Stimulated activated effector memory CD8-positive, alpha-beta T cell treated with anti-CD3 and anti-CD28 coated beads, Interleukin-12 subunit alpha, Interleukin-12 subunit beta, amount 100 ng/mL, for 72 hours (primary cell): Measurements from ENCODE around the gene ARHGEF17.

Experiments used
- ATAC-seq: fragments of 150-1000 bp; cut with Tn5 transposase; 2 replicates; pipeline ENCODE4 v1.10.0; 2021
- DNase-seq, 2 donors: peaks; one replicate each; pipeline ENCODE4 v3.0.0; 2021 to 2022; ENCODE audit warnings: low spot score in 2 of 2
- H3K27ac Mint-ChIP-seq: one replicate; pipeline ENCODE4 v1.8.0; 2022; ENCODE audit warnings: mild to moderate bottlenecking, mixed read lengths
- H3K36me3 Mint-ChIP-seq: one replicate; pipeline ENCODE4 v1.8.0; 2022; ENCODE audit warnings: mild to moderate bottlenecking, mixed read lengths
- H3K4me1 Mint-ChIP-seq: one replicate; pipeline ENCODE4 v1.8.0; 2022; ENCODE audit warnings: mixed read lengths
- H3K4me3 Mint-ChIP-seq: one replicate; pipeline ENCODE4 v1.8.0; 2022; ENCODE audit warnings: mild to moderate bottlenecking, mixed read lengths
- H3K9me3 Mint-ChIP-seq: one replicate; pipeline ENCODE4 v1.8.0; 2022; ENCODE audit warnings: mixed read lengths

Gene ARHGEF17

GRCh38 chr11:73342633-73343032 lies 34.6 kb downstream of the ARHGEF17 start:
- H3K36me3 Mint-ChIP-seq: no peaks in the 10 kb centered on the region
- no peak for DNase-seq
- H3K9me3 Mint-ChIP-seq: no peaks in the 10 kb centered on the region
- H3K4me3 Mint-ChIP-seq: no peak overlapping the region
- no peaks in the 10 kb centered on the region for H3K4me1 Mint-ChIP-seq
- no peak for ATAC-seq
- no peak overlapping the region for H3K27ac Mint-ChIP-seq

- no peak overlapping the region for H3K27ac Mint-ChIP-seq
- DNase-seq (no peak), ATAC-seq (no peak)
- H3K4me3 Mint-ChIP-seq: no peak overlapping the region
- no peaks in the 10 kb centered on the region for H3K9me3 Mint-ChIP-seq
- H3K36me3 Mint-ChIP-seq: no peaks in the 10 kb centered on the region
- no peaks in the 10 kb centered on the region for H3K4me1 Mint-ChIP-seq
Observed at GRCh38 chr11:73343076-73343873, 35.2 kb downstream of the ARHGEF17 start.

DNA sequence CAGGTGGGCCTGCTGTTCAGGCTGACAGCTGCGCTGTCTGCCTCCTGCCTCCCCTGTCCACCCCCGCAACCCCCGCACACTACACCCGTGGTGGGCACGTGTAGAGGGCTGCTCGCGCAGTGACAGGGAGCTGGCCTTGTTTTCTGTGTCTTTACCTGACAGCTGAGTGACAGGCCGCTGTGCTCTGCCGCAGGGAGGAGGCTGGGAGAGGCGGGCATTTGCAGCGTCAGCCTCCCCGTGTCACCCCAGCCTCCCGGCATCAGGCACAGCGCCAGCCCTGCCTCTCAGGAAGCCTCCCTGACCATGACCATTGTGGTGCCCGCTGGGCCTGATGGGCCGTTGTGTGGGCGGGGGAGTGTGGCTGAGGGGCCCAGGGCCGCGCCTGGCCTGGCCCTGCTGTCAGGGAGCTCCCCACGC lies 36.1 kb downstream of the ARHGEF17 start:
- H3K4me1 Mint-ChIP-seq: no peaks in the 10 kb centered on the region
- H3K36me3 Mint-ChIP-seq: peaks cover under 1% of the 10 kb centered on the region
- no peak overlapping the region for H3K4me3 Mint-ChIP-seq
- H3K27ac Mint-ChIP-seq: no peak overlapping the region
- no peak for DNase-seq
- H3K9me3 Mint-ChIP-seq: no peaks in the 10 kb centered on the region
- ATAC-seq: no peak

GRCh38 chr11:73345481-73346160 lies 37.5 kb downstream of the ARHGEF17 start:
- Mint-ChIP-seq H3K9me3 (no peaks in the 10 kb centered on the region), H3K4me1 (no peaks in the 10 kb centered on the region), H3K27ac (peak overlapping the region; percentile 13), H3K36me3 (peaks cover 6% of the 10 kb centered on the region), H3K4me3 (no peak overlapping the region)
- ATAC-seq (no peak), DNase-seq (no peak)

DNA sequence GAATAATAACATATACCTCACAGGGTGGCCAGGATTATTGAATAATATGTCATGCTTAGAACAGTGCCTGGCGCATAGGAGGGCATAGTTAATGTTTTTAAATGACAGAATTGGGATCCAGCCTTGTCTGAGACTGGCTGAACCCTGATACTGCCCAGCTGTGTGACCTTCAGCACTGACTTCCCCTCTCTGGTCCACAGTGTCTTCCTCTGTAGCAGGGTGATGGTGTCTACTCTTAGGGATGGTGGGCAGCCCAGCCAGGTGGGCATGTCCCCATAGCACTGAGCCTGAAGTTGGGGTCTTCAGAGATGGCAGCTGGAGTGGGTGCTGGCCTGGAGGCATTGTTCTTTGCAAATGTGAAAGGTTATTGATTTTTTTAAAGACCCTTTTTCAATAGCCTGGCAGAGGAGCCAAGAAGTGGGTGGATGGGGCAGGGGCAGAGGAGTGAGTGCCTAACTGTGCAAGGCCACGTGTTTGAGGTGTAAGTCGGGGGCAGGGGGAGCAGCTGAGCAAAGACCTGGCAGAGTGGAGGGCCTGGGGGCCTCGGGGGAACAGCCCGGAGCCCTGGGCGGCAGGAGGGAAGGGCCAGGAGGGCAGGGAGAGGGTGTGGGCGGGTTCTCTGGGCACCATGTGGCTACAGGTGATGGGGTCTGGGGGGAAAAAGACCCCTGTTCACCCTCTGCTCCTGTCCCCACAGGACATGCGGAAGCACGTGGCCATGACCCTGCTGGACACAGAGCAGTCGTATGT lies 38.3 kb downstream of the ARHGEF17 start:
- no peak for DNase-seq
- no peak for ATAC-seq
- Mint-ChIP-seq H3K9me3 (no peaks in the 10 kb centered on the region), H3K36me3 (peaks cover 6% of the 10 kb centered on the region), H3K27ac (peak overlapping the region; percentile 36), H3K4me3 (no peak overlapping the region), H3K4me1 (no peaks in the 10 kb centered on the region)

GRCh38 chr11:73347067-73347466 lies 39.0 kb downstream of the ARHGEF17 start:
- Mint-ChIP-seq H3K36me3 (peaks cover 6% of the 10 kb centered on the region), H3K4me3 (no peak overlapping the region), H3K27ac (no peak overlapping the region), H3K9me3 (no peaks in the 10 kb centered on the region), H3K4me1 (no peaks in the 10 kb centered on the region)
- DNase-seq: no peak
- no peak for ATAC-seq

- DNase-seq (no peak), ATAC-seq (no peak)
- Mint-ChIP-seq H3K4me1 (peaks cover 8% of the 10 kb centered on the region), H3K9me3 (no peaks in the 10 kb centered on the region), H3K27ac (no peak overlapping the region), H3K36me3 (peaks cover 6% of the 10 kb centered on the region), H3K4me3 (no peak overlapping the region)
Observed at GRCh38 chr11:73348838-73349237, 40.8 kb downstream of the ARHGEF17 start.

GRCh38 chr11:73349633-73350032 lies 41.6 kb downstream of the ARHGEF17 start:
- Mint-ChIP-seq H3K27ac (no peak overlapping the region), H3K4me3 (no peak overlapping the region), H3K36me3 (peaks cover 6% of the 10 kb centered on the region), H3K4me1 (peaks cover 8% of the 10 kb centered on the region), H3K9me3 (no peaks in the 10 kb centered on the region)
- no peak for ATAC-seq
- no peak for DNase-seq

DNA sequence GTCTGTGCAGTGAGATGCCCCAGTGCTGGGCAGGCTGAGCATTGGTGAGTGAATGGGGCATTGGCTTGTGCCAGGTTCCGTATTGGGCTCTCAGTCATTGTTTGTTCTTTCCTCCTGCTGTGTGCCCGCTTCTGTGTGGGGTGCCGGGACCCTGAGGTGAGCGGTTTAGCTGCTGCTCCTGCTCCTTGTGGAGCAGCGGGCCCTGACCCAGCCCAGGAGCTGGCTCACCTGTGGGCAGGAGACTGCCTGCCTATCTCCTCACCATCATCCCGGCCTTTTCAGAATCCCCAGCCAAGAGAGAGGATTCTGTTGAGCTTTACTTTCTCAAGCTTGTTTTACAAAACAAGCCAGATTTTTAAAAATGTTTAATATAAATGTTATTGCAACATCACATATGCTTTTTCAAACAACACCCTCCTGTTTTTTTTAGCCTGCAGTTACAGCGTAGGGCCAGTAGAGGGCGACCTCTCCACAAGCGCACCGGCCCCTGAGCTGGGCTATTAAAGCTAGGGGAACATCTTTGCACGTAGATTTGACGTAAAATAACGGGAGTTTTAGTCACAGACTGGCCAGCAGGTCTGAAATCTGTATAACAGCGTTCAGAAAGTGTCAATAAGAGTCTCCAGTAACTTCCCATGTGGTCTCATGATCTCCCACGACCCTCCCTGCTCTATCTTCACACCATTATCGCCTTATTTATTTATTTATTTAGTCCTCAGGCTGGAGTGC lies 43.0 kb downstream of the ARHGEF17 start:
- Mint-ChIP-seq H3K36me3 (peaks cover 6% of the 10 kb centered on the region), H3K27ac (no peak overlapping the region), H3K4me1 (peaks cover 8% of the 10 kb centered on the region), H3K4me3 (no peak overlapping the region), H3K9me3 (no peaks in the 10 kb centered on the region)
- DNase-seq: peak; percentile 31 to 72
- ATAC-seq: peak; percentile 66

- ATAC-seq (peak; percentile 51), DNase-seq (no peak)
- Mint-ChIP-seq H3K4me1 (peaks cover 8% of the 10 kb centered on the region), H3K4me3 (no peak overlapping the region), H3K27ac (no peak overlapping the region), H3K36me3 (peaks cover 6% of the 10 kb centered on the region), H3K9me3 (no peaks in the 10 kb centered on the region)
Observed at GRCh38 chr11:73353422-73353821, 45.3 kb downstream of the ARHGEF17 start.

GRCh38 chr11:73355109-73355508 lies 47.0 kb downstream of the ARHGEF17 start:
- H3K9me3 Mint-ChIP-seq: no peaks in the 10 kb centered on the region
- no peak overlapping the region for H3K4me3 Mint-ChIP-seq
- H3K36me3 Mint-ChIP-seq: no peaks in the 10 kb centered on the region
- ATAC-seq (no peak), DNase-seq (no peak)
- H3K27ac Mint-ChIP-seq: no peak overlapping the region
- peaks cover 8% of the 10 kb centered on the region for H3K4me1 Mint-ChIP-seq

DNA sequence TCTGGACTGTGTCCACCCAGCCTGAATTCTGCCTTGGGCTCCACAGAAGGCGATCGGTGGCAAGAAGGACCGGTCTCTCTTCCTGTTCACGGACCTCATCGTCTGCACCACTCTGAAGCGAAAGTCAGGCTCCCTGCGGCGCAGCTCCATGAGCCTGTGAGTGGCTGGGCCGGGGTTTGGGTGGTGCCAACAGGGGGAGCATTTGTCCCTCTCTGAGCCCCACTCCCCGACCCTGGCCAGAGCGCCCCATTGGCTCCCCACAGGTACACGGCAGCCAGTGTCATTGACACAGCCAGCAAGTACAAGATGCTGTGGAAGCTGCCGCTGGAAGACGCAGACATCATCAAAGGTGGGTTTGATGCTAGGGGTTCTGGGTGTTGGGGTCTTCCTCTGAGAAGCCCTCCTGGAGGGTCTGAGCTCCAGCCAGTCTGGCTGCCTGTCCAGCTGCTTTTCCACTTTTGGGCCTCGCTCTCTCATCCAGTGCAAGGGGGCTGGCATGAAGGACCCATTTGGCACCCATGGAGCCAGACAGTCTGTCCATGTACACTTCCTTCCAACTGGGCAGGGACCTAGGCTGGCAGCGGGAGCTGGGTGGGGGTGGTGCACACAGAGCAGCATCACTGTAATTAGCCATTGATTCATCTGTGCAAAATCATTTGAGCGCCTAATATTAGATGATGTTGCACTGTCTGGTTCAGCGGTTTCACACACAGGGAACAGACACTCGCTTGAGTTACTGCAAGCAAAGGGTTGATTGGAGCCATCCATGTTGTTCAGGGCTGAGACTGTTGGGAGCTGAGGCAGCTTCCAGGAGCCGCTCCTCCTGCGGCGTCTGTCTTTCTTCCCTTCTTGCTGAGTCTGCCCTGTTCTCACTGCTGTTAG lies 49.1 kb downstream of the ARHGEF17 start:
- no peak overlapping the region for H3K4me3 Mint-ChIP-seq
- H3K36me3 Mint-ChIP-seq: no peaks in the 10 kb centered on the region
- ATAC-seq (no peak), DNase-seq (no peak)
- no peaks in the 10 kb centered on the region for H3K9me3 Mint-ChIP-seq
- peak overlapping the region; percentile 32 for H3K27ac Mint-ChIP-seq
- peaks cover 8% of the 10 kb centered on the region for H3K4me1 Mint-ChIP-seq

- H3K4me1 Mint-ChIP-seq: peaks cover 7% of the 10 kb centered on the region
- no peaks in the 10 kb centered on the region for H3K36me3 Mint-ChIP-seq
- H3K9me3 Mint-ChIP-seq: no peaks in the 10 kb centered on the region
- H3K27ac Mint-ChIP-seq: no peak overlapping the region
- H3K4me3 Mint-ChIP-seq: no peak overlapping the region
- ATAC-seq (no peak), DNase-seq (no peak)
Observed at GRCh38 chr11:73358071-73358470, 50.0 kb downstream of the ARHGEF17 start.

DNA sequence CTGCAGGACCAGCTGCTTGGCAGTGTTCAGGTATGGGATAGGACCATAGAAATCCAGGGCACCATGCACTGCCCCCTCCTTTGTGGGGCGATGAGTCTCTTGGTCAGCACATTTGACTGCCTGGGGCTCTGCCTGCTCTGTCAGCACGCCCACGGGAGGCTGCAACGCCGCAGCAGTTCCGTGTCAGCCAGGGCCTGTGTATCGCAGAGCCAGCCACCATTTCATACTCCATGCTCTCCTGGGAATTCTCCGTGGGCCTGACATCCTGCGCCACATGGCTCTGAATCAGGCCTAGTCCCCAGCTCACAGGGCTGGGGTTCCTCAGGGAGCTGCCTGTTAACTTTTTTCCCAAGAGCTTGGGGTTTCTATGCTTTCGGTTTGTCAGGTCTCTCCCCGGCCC lies 51.3 kb downstream of the ARHGEF17 start:
- ATAC-seq (peak; percentile 45), DNase-seq (no peak)
- H3K4me3 Mint-ChIP-seq: peak overlapping the region; percentile 31
- H3K36me3 Mint-ChIP-seq: no peaks in the 10 kb centered on the region
- peak overlapping the region; percentile 40 for H3K27ac Mint-ChIP-seq
- no peaks in the 10 kb centered on the region for H3K9me3 Mint-ChIP-seq
- no peaks in the 10 kb centered on the region for H3K4me1 Mint-ChIP-seq
